Mucosa of stomach (tissue), 1 donor: ENCODE measurements around the gene ADI1.
"Not testable (repeated sequence)": the region's sequence is repeated elsewhere in the genome, so short reads cannot be mapped to it uniquely, and the experiment has no call there.

Source experiments
- H3K27me3 ChIP-seq: one replicate; pipeline ENCODE4 v1.7.0; 2013; ENCODE audit warnings: mild to moderate bottlenecking, low read length; ENCODE audit not compliant: control insufficient read depth, insufficient read depth
- H3K36me3 ChIP-seq: one replicate; pipeline ENCODE4 v1.7.0; 2013; ENCODE audit warnings: low read length; ENCODE audit not compliant: control insufficient read depth, insufficient read depth
- H3K4me1 ChIP-seq: one replicate; pipeline ENCODE4 v1.7.0; 2013; ENCODE audit warnings: mild to moderate bottlenecking, low read length; ENCODE audit not compliant: control insufficient read depth, insufficient read depth
- H3K4me3 ChIP-seq: one replicate; pipeline ENCODE4 v1.7.0; 2013; ENCODE audit warnings: low read length
- H3K9ac ChIP-seq: one replicate; pipeline ENCODE4 v1.7.0; 2013; ENCODE audit warnings: mild to moderate bottlenecking, low read length, moderate library complexity
- H3K9me3 ChIP-seq: one replicate; pipeline ENCODE4 v1.7.0; 2013; ENCODE audit warnings: mild to moderate bottlenecking, low read length, moderate library complexity; ENCODE audit not compliant: control insufficient read depth
- donor health status: Pancreatic carcinoma.

The ADI1 gene

GRCh38 chr2:3451926-3452671 lies 67.2 kb downstream of the ADI1 start:
- no peaks in the 10 kb centered on the region for H3K27me3 ChIP-seq
- H3K9me3 ChIP-seq: no peaks in the 10 kb centered on the region
- H3K4me1 ChIP-seq: no peaks in the 10 kb centered on the region
- peaks cover 10% of the 10 kb centered on the region for H3K36me3 ChIP-seq
- H3K4me3 ChIP-seq: no peak overlapping the region
- H3K9ac ChIP-seq: no peak overlapping the region

DNA sequence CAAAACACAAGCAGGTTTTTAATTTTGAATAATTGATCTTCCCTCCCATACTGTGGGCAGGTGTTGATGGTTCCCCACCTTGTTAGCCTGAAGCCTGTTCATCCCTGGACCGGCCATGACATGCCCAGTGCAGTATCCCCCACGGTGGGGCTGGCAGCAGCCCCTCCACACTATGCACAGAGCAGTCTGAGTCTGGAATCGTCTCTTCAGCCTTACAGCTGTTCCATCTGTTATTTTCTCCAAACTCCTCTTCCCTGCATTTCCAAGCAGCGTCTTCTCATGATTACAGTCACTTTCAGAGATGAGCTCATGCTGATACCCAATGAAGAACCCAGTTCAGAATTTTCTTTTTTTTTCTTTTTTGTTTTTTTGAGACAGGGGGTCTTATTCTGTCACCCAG lies 68.2 kb downstream of the ADI1 start:
- Histone ChIP-seq H3K27me3 (no peaks in the 10 kb centered on the region), H3K36me3 (peaks cover 2% of the 10 kb centered on the region), H3K9me3 (no peaks in the 10 kb centered on the region)

GRCh38 chr2:3450385-3451010 lies 68.8 kb downstream of the ADI1 start:
- Histone ChIP-seq H3K4me3 (no peak overlapping the region), H3K9me3 (no peaks in the 10 kb centered on the region), H3K9ac (no peak overlapping the region), H3K36me3 (no peaks in the 10 kb centered on the region), H3K4me1 (no peaks in the 10 kb centered on the region), H3K27me3 (no peaks in the 10 kb centered on the region)

More for the DNA sequence above, 68.2 kb downstream of the ADI1 start:
- no peak overlapping the region for H3K9ac ChIP-seq
- H3K4me1 ChIP-seq: no peaks in the 10 kb centered on the region
- no peak overlapping the region for H3K4me3 ChIP-seq

DNA sequence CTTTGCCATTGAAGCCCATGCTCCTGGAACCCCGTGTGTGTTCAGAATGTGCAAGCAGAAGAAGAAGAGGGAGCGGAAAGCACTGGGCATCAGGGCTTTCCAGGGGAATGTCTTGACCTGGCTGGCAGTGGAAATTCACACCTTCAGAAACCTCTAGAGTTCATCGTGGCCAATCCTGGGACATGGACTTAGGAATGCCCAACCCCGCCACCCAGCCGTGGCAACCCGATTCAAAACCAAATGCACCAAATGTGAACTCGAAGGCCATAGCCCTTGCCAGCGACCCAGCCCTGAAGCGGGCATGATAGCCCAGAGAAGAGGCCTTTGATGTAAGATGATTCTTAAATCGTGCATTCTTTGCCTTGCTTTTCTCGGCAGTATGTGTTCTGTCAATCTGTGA lies 69.4 kb downstream of the ADI1 start:
- Histone ChIP-seq H3K4me3 (no peak overlapping the region), H3K27me3 (no peaks in the 10 kb centered on the region), H3K9me3 (no peaks in the 10 kb centered on the region), H3K4me1 (no peaks in the 10 kb centered on the region), H3K36me3 (no peaks in the 10 kb centered on the region), H3K9ac (no peak overlapping the region)

DNA sequence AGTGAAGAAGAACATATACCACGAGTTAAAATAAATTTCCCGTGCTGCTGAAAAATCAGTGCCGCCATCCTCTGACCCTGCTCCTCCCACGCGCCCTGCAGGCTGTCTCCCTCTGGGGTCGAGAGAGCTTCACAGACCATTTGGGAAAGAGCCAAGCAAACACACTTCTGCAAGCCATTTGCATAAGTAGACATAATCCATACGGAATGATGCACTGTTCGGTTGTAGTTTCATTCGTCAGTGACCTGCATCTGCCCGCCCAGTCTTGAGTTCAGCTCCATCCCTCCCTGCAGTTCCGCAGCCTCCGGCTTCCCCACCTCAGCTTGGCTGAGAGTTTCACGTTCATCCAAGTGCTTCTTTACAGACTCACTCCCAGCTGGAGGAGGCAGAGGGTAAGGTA lies 70.2 kb downstream of the ADI1 start:
- Histone ChIP-seq H3K9ac (no peak overlapping the region), H3K27me3 (no peaks in the 10 kb centered on the region), H3K9me3 (no peaks in the 10 kb centered on the region), H3K36me3 (no peaks in the 10 kb centered on the region), H3K4me3 (no peak overlapping the region), H3K4me1 (no peaks in the 10 kb centered on the region)

GRCh38 chr2:3448441-3448911 lies 70.9 kb downstream of the ADI1 start:
- not testable (repeated sequence) for H3K4me1 ChIP-seq, H3K9me3 ChIP-seq, H3K36me3 ChIP-seq, H3K27me3 ChIP-seq, H3K9ac ChIP-seq, H3K4me3 ChIP-seq

- no peaks in the 10 kb centered on the region for H3K4me1 ChIP-seq
- no peaks in the 10 kb centered on the region for H3K9me3 ChIP-seq
- no peak overlapping the region for H3K9ac ChIP-seq
- peaks cover 4% of the 10 kb centered on the region for H3K36me3 ChIP-seq
- H3K4me3 ChIP-seq: no peak overlapping the region
- no peaks in the 10 kb centered on the region for H3K27me3 ChIP-seq
These were observed 71.5 kb downstream of the ADI1 start for GRCh38 chr2:3447789-3448317.
